Vagina (tissue), 2 donors: Measurements from ENCODE around the gene H6PD. TPM values are rescaled to one million over a fixed set of nuclear protein-coding genes. Genes with fewer than 3 reads are reported as not detected.

Experiments used
- DNase-seq, 2 donors: peaks; one replicate each; pipeline ENCODE4 v3.0.0-alpha.2; 2017; ENCODE audit errors: extremely low spot score in 2 of 2
- H3K27ac ChIP-seq: fragments of 200-600 bp; sonication (generic); one replicate; pipeline ENCODE4 v1.5.1; 2019
- H3K27me3 ChIP-seq: fragments of 200-600 bp; sonication (generic); one replicate; pipeline ENCODE4 v1.5.1; 2019
- H3K36me3 ChIP-seq, 2 donors: fragments of 200-600 bp; sonication (generic); one replicate each; pipeline ENCODE4 v1.5.1; 2017 to 2019
- H3K4me1 ChIP-seq: fragments of 200-600 bp; sonication (generic); one replicate; pipeline ENCODE4 v1.5.1; 2019
- H3K4me3 ChIP-seq, 2 donors: fragments of 200-600 bp; sonication (generic); 1 replicate in 1 of 2; 2 replicates in 1 of 2; pipeline ENCODE4 v1.5.1; 2016 to 2019
- H3K9me3 ChIP-seq: fragments of 200-600 bp; sonication (generic); one replicate; pipeline ENCODE4 v1.5.1; 2019
- CTCF ChIP-seq, 3 experiments: fragments of 450-650 bp in 2 of 3; fragments of 200-600 bp in 1 of 3; sonication (generic) in 1 of 3; IDR thresholded peaks; one replicate each; pipeline ENCODE4 v1.5.1; 2017 to 2019; ENCODE audit warnings: antibody characterized with exemption in 3 of 3, mild to moderate bottlenecking in 2 of 3, moderate library complexity in 2 of 3
- POLR2A ChIP-seq, 2 donors: fragments of 450-650 bp; IDR thresholded peaks; one replicate each; pipeline ENCODE4 v1.6.1; 2017; ENCODE audit warnings: antibody characterized with exemption in 2 of 2, mild to moderate bottlenecking in 2 of 2, moderate library complexity in 2 of 2
- POLR2AphosphoS5 ChIP-seq, 2 donors: sonication (generic); formaldehyde crosslinking; IDR thresholded peaks; one replicate each; pipeline ENCODE4 v1.9.0; 2017; ENCODE audit warnings: antibody characterized with exemption in 2 of 2, mild to moderate bottlenecking in 2 of 2, low read depth in 1 of 2; ENCODE audit not compliant: insufficient read depth in 1 of 2
- intact Hi-C: fragments of 100-400 bp; cut with DNase I; formaldehyde crosslinking; loops from one replicate; pipeline ENCODE4 v1.15.1; 2023
- total RNA-seq: library from RNA; depleted of rRNA; stranded (reverse); fragments of >200 nt; gene quantifications from one replicate; pipeline ENCODE4 v1.2.3, GENCODE V29; 2016

The H6PD gene
- total RNA-seq, 1 donor from 2014 or later, result 65.1 TPM

GRCh38 chr1:9265037-9265436 lies 30.5 kb downstream of the H6PD start:
- no peak for DNase-seq
- Histone ChIP-seq H3K36me3 (peaks cover 0 to 28% of the 10 kb centered on the region in 2 donors), H3K27ac (no peak overlapping the region), H3K4me3 (no peak overlapping the region), H3K9me3 (no peaks in the 10 kb centered on the region), H3K27me3 (no peaks in the 10 kb centered on the region), H3K4me1 (peaks cover 15% of the 10 kb centered on the region)
- TF ChIP-seq POLR2A (IDR thresholded peaks at IDR 0.05) (no peak), POLR2AphosphoS5 (IDR thresholded peaks at IDR 0.05; ENCODE audit: insufficient read depth in 1 of 2, low read depth in 1 of 2) (no peak), CTCF (IDR thresholded peaks at IDR 0.05) (no peak)
- intact Hi-C loops, result no loop called here

GRCh38 chr1:9265968-9266367 lies 31.4 kb downstream of the H6PD start:
- no peak overlapping the region for H3K4me3 ChIP-seq
- TF ChIP-seq POLR2AphosphoS5 (IDR thresholded peaks at IDR 0.05; ENCODE audit: insufficient read depth in 1 of 2, low read depth in 1 of 2) (no peak), POLR2A (IDR thresholded peaks at IDR 0.05) (no peak), CTCF (IDR thresholded peaks at IDR 0.05) (no peak)
- intact Hi-C loops, result no loop called here
- DNase-seq, result no peak
- peaks cover 0 to 28% of the 10 kb centered on the region in 2 donors for H3K36me3 ChIP-seq
- no peak overlapping the region for H3K27ac ChIP-seq
- H3K4me1 ChIP-seq, result peaks cover 20% of the 10 kb centered on the region
- H3K27me3 ChIP-seq, result no peaks in the 10 kb centered on the region
- no peaks in the 10 kb centered on the region for H3K9me3 ChIP-seq

GRCh38 chr1:9267352-9267686 lies 32.7 kb downstream of the H6PD start:
- TF ChIP-seq POLR2A (IDR thresholded peaks at IDR 0.05), result no peak
- peak in 1 of 2 donors; percentile 25 for TF ChIP-seq POLR2AphosphoS5 (IDR thresholded peaks at IDR 0.05; ENCODE audit: insufficient read depth in 1 of 2, low read depth in 1 of 2)
- peaks cover 0 to 25% of the 10 kb centered on the region in 2 donors for H3K36me3 ChIP-seq
- H3K9me3 ChIP-seq, result no peaks in the 10 kb centered on the region
- DNase-seq, result no peak
- intact Hi-C loops, result no loop called here
- no peaks in the 10 kb centered on the region for H3K27me3 ChIP-seq
- peaks cover 20% of the 10 kb centered on the region for H3K4me1 ChIP-seq
- H3K27ac ChIP-seq, result peak overlapping the region; percentile 36
- no peak overlapping the region for H3K4me3 ChIP-seq

DNA sequence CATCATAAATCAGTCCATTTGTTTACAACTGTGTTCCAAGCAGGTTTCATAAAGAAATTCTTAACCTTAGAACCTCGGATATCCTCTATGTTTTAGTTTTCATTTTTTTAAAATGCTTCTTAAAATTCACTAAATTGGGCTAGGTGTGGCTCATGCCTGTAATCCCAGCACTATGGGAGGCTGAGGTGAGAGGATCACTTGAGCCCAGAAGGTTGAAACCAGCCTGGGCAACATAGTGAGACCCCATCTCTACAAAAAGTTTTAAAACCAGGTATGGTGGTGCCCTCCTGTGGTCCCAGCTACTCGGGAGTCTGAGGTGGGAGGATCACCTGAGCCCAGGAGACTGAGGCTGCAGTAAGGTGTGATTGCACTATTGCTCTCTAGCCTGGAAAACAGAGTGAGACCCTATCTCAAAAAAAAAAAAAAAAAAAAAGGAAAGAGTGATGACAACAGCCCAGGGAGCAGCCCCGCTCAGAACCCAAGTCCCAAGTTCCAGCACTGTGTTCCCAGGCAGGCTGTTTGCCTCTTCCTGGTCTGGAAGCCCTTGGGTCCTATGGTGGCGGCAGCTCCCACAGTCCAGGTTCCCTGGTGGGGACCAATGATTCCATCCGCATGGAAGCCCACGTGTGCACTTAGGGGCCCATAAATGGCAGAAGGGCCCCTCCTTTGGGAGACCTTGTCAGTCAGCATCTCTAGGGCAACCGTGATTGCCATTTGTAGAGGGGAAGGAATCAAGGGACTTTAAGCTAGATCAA lies 33.4 kb downstream of the H6PD start:
- Histone ChIP-seq H3K27me3 (no peaks in the 10 kb centered on the region), H3K27ac (no peak overlapping the region), H3K9me3 (no peaks in the 10 kb centered on the region), H3K4me3 (no peak overlapping the region), H3K4me1 (peaks cover 20% of the 10 kb centered on the region), H3K36me3 (peaks cover 0 to 18% of the 10 kb centered on the region in 2 donors)
- no peak for DNase-seq
- intact Hi-C loops, result no loop called here
- no peak for TF ChIP-seq CTCF (IDR thresholded peaks at IDR 0.05)
- TF ChIP-seq POLR2AphosphoS5 (IDR thresholded peaks at IDR 0.05; ENCODE audit: insufficient read depth in 1 of 2, low read depth in 1 of 2), result no peak
- TF ChIP-seq POLR2A (IDR thresholded peaks at IDR 0.05), result no peak

- no peak for DNase-seq
- Histone ChIP-seq H3K27me3 (no peaks in the 10 kb centered on the region), H3K9me3 (no peaks in the 10 kb centered on the region), H3K4me1 (peaks cover 20% of the 10 kb centered on the region), H3K27ac (no peak overlapping the region), H3K4me3 (no peak overlapping the region), H3K36me3 (peaks cover 0 to 7% of the 10 kb centered on the region in 2 donors)
- intact Hi-C loops, result no loop called here
- peak in 1 of 2 donors; percentile 9 for TF ChIP-seq POLR2AphosphoS5 (IDR thresholded peaks at IDR 0.05; ENCODE audit: insufficient read depth in 1 of 2, low read depth in 1 of 2)
- no peak for TF ChIP-seq CTCF (IDR thresholded peaks at IDR 0.05)
- no peak for TF ChIP-seq POLR2A (IDR thresholded peaks at IDR 0.05)
Measured at GRCh38 chr1:9269078-9269501, 34.5 kb downstream of the H6PD start.
